Measurements from ENCODE around the gene CACNB4.

GRCh38 chr2:152011724-152012123, 87.1 kb downstream of the CACNB4 start:
- TF ChIP-seq YY1 (IDR thresholded peaks at IDR 0.05; ENCODE audit: insufficient read depth, insufficient read length) (no peak), ZNF274 (IDR thresholded peaks at IDR 0.05; ENCODE audit: low read depth, low read length) (no peak), SUZ12 (IDR thresholded peaks at IDR 0.05; ENCODE audit: extremely low read depth, insufficient read depth, insufficient read length) (no peak)
